ENCODE results near the gene MASP2.
"Not testable (repeated sequence)": the region's sequence is repeated elsewhere in the genome, so short reads cannot be mapped to it uniquely, and the experiment has no call there.

The MASP2 gene

DNA sequence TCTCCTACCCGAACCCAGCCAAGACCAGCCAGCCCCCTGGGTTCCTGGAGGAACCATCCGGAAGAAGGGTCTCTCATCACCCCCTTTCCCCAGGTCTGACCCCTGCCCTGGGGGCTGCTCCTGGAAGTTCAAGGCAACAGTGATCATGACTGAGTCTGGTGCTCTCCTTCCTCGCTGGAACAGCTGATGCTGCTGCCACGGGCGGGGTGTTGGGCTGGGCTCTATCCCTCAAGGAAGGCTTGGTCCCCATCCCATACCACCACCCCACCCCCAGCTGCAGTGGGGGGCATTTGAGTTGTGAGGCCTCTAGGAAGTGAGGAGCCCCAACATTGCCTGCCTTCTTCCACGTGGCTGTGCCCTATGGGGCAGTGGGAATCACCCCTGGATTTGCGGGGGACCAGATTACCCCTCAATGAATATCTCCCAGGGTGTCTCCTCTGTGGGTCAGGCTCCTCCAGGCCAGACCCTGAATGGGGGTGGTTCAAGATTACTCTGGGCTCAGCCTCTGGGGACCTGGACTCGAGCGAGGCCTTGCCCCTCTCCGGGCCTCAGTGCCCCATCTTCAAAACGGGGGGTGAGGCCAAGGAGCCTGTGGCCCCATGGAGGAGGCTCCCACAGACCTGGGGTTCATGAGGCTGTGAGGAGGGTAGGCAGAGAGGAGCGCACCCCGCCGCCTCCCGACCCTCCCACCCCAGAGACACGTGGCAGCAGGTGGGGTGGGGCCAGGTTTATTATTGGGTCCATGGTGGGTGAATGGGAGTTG is 2.8 kb downstream of the MASP2 start:
- no peak overlapping the region for H3K27ac ChIP-seq
- no peaks in the 10 kb centered on the region for H3K4me1 ChIP-seq (ENCODE audit: control insufficient read depth in 1 of 2, insufficient read depth in 1 of 2, low read depth in 1 of 2, low read length in 1 of 2)
- H3K36me3 ChIP-seq: no peaks in the 10 kb centered on the region
- TF ChIP-seq, protein P1, sequence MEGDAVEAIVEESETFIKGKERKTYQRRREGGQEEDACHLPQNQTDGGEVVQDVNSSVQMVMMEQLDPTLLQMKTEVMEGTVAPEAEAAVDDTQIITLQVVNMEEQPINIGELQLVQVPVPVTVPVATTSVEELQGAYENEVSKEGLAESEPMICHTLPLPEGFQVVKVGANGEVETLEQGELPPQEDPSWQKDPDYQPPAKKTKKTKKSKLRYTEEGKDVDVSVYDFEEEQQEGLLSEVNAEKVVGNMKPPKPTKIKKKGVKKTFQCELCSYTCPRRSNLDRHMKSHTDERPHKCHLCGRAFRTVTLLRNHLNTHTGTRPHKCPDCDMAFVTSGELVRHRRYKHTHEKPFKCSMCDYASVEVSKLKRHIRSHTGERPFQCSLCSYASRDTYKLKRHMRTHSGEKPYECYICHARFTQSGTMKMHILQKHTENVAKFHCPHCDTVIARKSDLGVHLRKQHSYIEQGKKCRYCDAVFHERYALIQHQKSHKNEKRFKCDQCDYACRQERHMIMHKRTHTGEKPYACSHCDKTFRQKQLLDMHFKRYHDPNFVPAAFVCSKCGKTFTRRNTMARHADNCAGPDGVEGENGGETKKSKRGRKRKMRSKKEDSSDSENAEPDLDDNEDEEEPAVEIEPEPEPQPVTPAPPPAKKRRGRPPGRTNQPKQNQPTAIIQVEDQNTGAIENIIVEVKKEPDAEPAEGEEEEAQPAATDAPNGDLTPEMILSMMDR (IDR thresholded peaks at IDR 0.05): no peak
- H3K9me3 ChIP-seq: no peaks in the 10 kb centered on the region
- no peaks in the 10 kb centered on the region for H3K27me3 ChIP-seq
- H3K4me3 ChIP-seq (ENCODE audit: low read depth in 1 of 2, low read length in 1 of 2): no peak overlapping the region

DNA sequence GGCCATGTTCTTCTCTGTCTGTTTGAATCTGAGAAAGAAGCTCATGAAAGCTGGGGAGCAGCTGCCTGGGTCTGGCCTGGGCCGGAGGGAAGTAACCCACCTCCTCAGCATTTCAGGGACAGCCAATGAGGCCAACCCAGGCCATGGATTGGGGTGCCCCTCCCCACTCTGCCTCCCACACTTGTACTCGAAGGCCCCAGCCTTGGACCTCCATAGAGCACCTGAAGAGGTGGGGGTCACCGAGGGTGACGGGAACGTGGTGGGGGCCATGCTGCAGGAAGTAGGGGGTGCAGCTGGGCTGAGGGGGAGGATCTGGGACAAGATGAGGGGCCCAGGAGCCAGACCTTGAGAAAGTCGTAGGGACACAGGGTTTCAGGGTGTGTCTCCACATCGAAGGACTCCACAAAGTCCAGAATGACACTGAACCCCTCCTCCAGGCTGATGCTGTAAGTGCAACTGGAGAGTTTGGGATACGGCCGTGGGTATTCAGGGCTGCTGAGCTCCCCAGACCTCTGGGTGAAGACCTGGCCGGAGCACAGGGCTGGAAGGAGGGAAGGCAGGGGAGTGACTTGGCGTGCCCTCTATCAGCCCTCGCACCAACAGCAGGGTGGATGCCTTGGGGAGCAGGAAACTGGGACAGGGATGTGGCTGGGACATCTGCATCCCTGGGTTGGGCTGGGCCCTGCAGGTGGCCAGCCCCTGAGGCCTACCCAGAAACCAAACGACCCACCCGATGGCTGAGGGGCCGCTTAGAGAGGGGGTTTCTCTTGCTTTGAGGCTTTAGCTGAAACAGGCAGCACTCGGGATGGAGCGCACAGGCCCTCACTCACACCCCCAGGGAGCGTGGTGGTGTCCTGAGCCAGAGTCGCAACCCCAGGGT is 3.8 kb downstream of the MASP2 start:
- H3K4me3 ChIP-seq (ENCODE audit: low read depth in 1 of 2, low read length in 1 of 2): no peak overlapping the region
- no peak overlapping the region for H3K27ac ChIP-seq
- no peaks in the 10 kb centered on the region for H3K27me3 ChIP-seq
- H3K4me1 ChIP-seq (ENCODE audit: control insufficient read depth in 1 of 2, insufficient read depth in 1 of 2, low read depth in 1 of 2, low read length in 1 of 2): no peaks in the 10 kb centered on the region
- H3K36me3 ChIP-seq: no peaks in the 10 kb centered on the region
- no peaks in the 10 kb centered on the region for H3K9me3 ChIP-seq
- TF ChIP-seq, protein P1 (IDR thresholded peaks at IDR 0.05): no peak

GRCh38 chr1:11042065-11042464 is 5.0 kb downstream of the MASP2 start:
- no peaks in the 10 kb centered on the region for H3K9me3 ChIP-seq
- H3K27ac ChIP-seq: no peak overlapping the region
- no peak overlapping the region for H3K4me3 ChIP-seq (ENCODE audit: low read depth in 1 of 2, low read length in 1 of 2)
- TF ChIP-seq, protein P1 (IDR thresholded peaks at IDR 0.05): no peak
- no peaks in the 10 kb centered on the region for H3K27me3 ChIP-seq
- H3K4me1 ChIP-seq (ENCODE audit: control insufficient read depth in 1 of 2, insufficient read depth in 1 of 2, low read depth in 1 of 2, low read length in 1 of 2): no peaks in the 10 kb centered on the region
- no peaks in the 10 kb centered on the region for H3K36me3 ChIP-seq

- no peaks in the 10 kb centered on the region for H3K4me1 ChIP-seq (ENCODE audit: control insufficient read depth in 1 of 2, insufficient read depth in 1 of 2, low read depth in 1 of 2, low read length in 1 of 2)
Measured at GRCh38 chr1:11041048-11041447, 6.0 kb downstream of the MASP2 start.

GRCh38 chr1:11040105-11040429 is 7.0 kb downstream of the MASP2 start:
- H3K36me3 ChIP-seq; H3K9me3 ChIP-seq; H3K4me1 ChIP-seq (ENCODE audit: control insufficient read depth in 1 of 2, insufficient read depth in 1 of 2, low read depth in 1 of 2, low read length in 1 of 2); H3K4me3 ChIP-seq (ENCODE audit: low read depth in 1 of 2, low read length in 1 of 2); H3K27me3 ChIP-seq; H3K27ac ChIP-seq: not testable (repeated sequence)

More at GRCh38 chr1:11041048-11041447, 6.0 kb downstream of the MASP2 start:
- no peak overlapping the region for H3K27ac ChIP-seq
- H3K27me3 ChIP-seq: no peaks in the 10 kb centered on the region
- H3K4me3 ChIP-seq (ENCODE audit: low read depth in 1 of 2, low read length in 1 of 2): no peak overlapping the region
- H3K9me3 ChIP-seq: no peaks in the 10 kb centered on the region
- no peaks in the 10 kb centered on the region for H3K36me3 ChIP-seq
- TF ChIP-seq, protein P1 (IDR thresholded peaks at IDR 0.05): no peak
